ENCODE results near the gene PTPRN2.
"Not testable (repeated sequence)": the region's sequence is repeated elsewhere in the genome, so short reads cannot be mapped to it uniquely, and the experiment has no call there.

Gene PTPRN2

GRCh38 chr7:157594306-157594705 lies 993.3 kb downstream of the PTPRN2 start:
- no peak overlapping the region for H3K4ac ChIP-seq (ENCODE audit: low read depth, low read length)
- H2AK5ac ChIP-seq (ENCODE audit: low read length) = no peak overlapping the region
- H3K79me1 ChIP-seq (ENCODE audit: low read length) = no peaks in the 10 kb centered on the region
- H4K8ac ChIP-seq (ENCODE audit: low read depth, low read length) = no peak overlapping the region
- no peak overlapping the region for H3K23ac ChIP-seq (ENCODE audit: low read length)
- no peak overlapping the region for H4K5ac ChIP-seq (ENCODE audit: low read length)
- no peak overlapping the region for H3K56ac ChIP-seq (ENCODE audit: low read length)
- no peak overlapping the region for H3K27ac ChIP-seq (ENCODE audit: low read depth, low read length)
- no peak overlapping the region for H3K9ac ChIP-seq (ENCODE audit: low read length)
- no peaks in the 10 kb centered on the region for H3K79me2 ChIP-seq (ENCODE audit: control insufficient read depth, insufficient read depth, low read length)
- H2BK120ac ChIP-seq (ENCODE audit: low read depth, low read length) = no peak overlapping the region
- H3K27me3 ChIP-seq (ENCODE audit: insufficient read depth, low read length, poor library complexity) = peaks cover 2% of the 10 kb centered on the region
- H2BK5ac ChIP-seq (ENCODE audit: low read length) = no peak overlapping the region
- no peak overlapping the region for H3K18ac ChIP-seq (ENCODE audit: low read length)
- no peak overlapping the region for H2BK15ac ChIP-seq (replicated peaks; ENCODE audit: low read depth)
- H3K36me3 ChIP-seq (ENCODE audit: control insufficient read depth, insufficient read depth, low read length) = no peaks in the 10 kb centered on the region
- H3K4me1 ChIP-seq (ENCODE audit: control insufficient read depth, low read depth, low read length) = no peaks in the 10 kb centered on the region
- DNase-seq = no peak
- no CpG with 5 or more reads among the region's 26 CpGs for WGBS (ENCODE audit: extremely low coverage, insufficient coverage, low lambda C conversion rate)
- H3K4me3 ChIP-seq (ENCODE audit: low read length) = no peak overlapping the region
- no peak overlapping the region for H3K4me2 ChIP-seq (ENCODE audit: low read length)

- no peak for DNase-seq
- no peak overlapping the region for H4K5ac ChIP-seq (ENCODE audit: low read length)
- no peak overlapping the region for H3K23ac ChIP-seq (ENCODE audit: low read length)
- no peak overlapping the region for H3K18ac ChIP-seq (ENCODE audit: low read length)
- no peaks in the 10 kb centered on the region for H3K36me3 ChIP-seq (ENCODE audit: control insufficient read depth, insufficient read depth, low read length)
- H3K9ac ChIP-seq (ENCODE audit: low read length) = no peak overlapping the region
- H2BK5ac ChIP-seq (ENCODE audit: low read length) = no peak overlapping the region
- H3K56ac ChIP-seq (ENCODE audit: low read length) = no peak overlapping the region
- H3K27me3 ChIP-seq (ENCODE audit: insufficient read depth, low read length, poor library complexity) = peaks cover 2% of the 10 kb centered on the region
- no CpG with 5 or more reads among the region's 14 CpGs for WGBS (ENCODE audit: extremely low coverage, insufficient coverage, low lambda C conversion rate)
- H3K4ac ChIP-seq (ENCODE audit: low read depth, low read length) = no peak overlapping the region
- H3K4me3 ChIP-seq (ENCODE audit: low read length) = no peak overlapping the region
- no peak overlapping the region for H3K27ac ChIP-seq (ENCODE audit: low read depth, low read length)
- H3K79me1 ChIP-seq (ENCODE audit: low read length) = no peaks in the 10 kb centered on the region
- no peak overlapping the region for H4K8ac ChIP-seq (ENCODE audit: low read depth, low read length)
- H2AK5ac ChIP-seq (ENCODE audit: low read length) = no peak overlapping the region
- H3K79me2 ChIP-seq (ENCODE audit: control insufficient read depth, insufficient read depth, low read length) = no peaks in the 10 kb centered on the region
- no peak overlapping the region for H3K4me2 ChIP-seq (ENCODE audit: low read length)
- H2BK15ac ChIP-seq (replicated peaks; ENCODE audit: low read depth) = no peak overlapping the region
- no peak overlapping the region for H2BK120ac ChIP-seq (ENCODE audit: low read depth, low read length)
- H3K4me1 ChIP-seq (ENCODE audit: control insufficient read depth, low read depth, low read length) = no peaks in the 10 kb centered on the region
Observed at GRCh38 chr7:157593541-157593940, 994.1 kb downstream of the PTPRN2 start.

GRCh38 chr7:157592636-157593320 lies 994.8 kb downstream of the PTPRN2 start:
- H3K9ac ChIP-seq (ENCODE audit: low read length); H3K4me2 ChIP-seq (ENCODE audit: low read length); H3K79me1 ChIP-seq (ENCODE audit: low read length); H3K56ac ChIP-seq (ENCODE audit: low read length); H3K27me3 ChIP-seq (ENCODE audit: insufficient read depth, low read length, poor library complexity); H2BK15ac ChIP-seq (replicated peaks; ENCODE audit: low read depth); H4K8ac ChIP-seq (ENCODE audit: low read depth, low read length); H3K36me3 ChIP-seq (ENCODE audit: control insufficient read depth, insufficient read depth, low read length); H2BK120ac ChIP-seq (ENCODE audit: low read depth, low read length); H3K79me2 ChIP-seq (ENCODE audit: control insufficient read depth, insufficient read depth, low read length); H3K27ac ChIP-seq (ENCODE audit: low read depth, low read length); H3K4ac ChIP-seq (ENCODE audit: low read depth, low read length); H3K4me3 ChIP-seq (ENCODE audit: low read length); H3K4me1 ChIP-seq (ENCODE audit: control insufficient read depth, low read depth, low read length); DNase-seq; H2AK5ac ChIP-seq (ENCODE audit: low read length); H2BK5ac ChIP-seq (ENCODE audit: low read length); H3K23ac ChIP-seq (ENCODE audit: low read length); H4K5ac ChIP-seq (ENCODE audit: low read length); H3K18ac ChIP-seq (ENCODE audit: low read length): not testable (repeated sequence)
- no CpG with 5 or more reads among the region's 31 CpGs for WGBS (ENCODE audit: extremely low coverage, insufficient coverage, low lambda C conversion rate)

- Histone ChIP-seq H2BK5ac (ENCODE audit: low read length) (no peak overlapping the region), H3K27ac (ENCODE audit: low read depth, low read length) (no peak overlapping the region), H4K5ac (ENCODE audit: low read length) (no peak overlapping the region), H3K4ac (ENCODE audit: low read depth, low read length) (no peak overlapping the region), H3K4me1 (ENCODE audit: control insufficient read depth, low read depth, low read length) (no peaks in the 10 kb centered on the region), H3K18ac (ENCODE audit: low read length) (no peak overlapping the region), H3K79me1 (ENCODE audit: low read length) (no peaks in the 10 kb centered on the region), H3K79me2 (ENCODE audit: control insufficient read depth, insufficient read depth, low read length) (no peaks in the 10 kb centered on the region), H3K56ac (ENCODE audit: low read length) (no peak overlapping the region), H3K4me3 (ENCODE audit: low read length) (no peak overlapping the region), H3K4me2 (ENCODE audit: low read length) (no peak overlapping the region), H2BK120ac (ENCODE audit: low read depth, low read length) (no peak overlapping the region), H3K23ac (ENCODE audit: low read length) (no peak overlapping the region), H3K36me3 (ENCODE audit: control insufficient read depth, insufficient read depth, low read length) (no peaks in the 10 kb centered on the region), H3K9ac (ENCODE audit: low read length) (no peak overlapping the region), H4K8ac (ENCODE audit: low read depth, low read length) (no peak overlapping the region), H3K27me3 (ENCODE audit: insufficient read depth, low read length, poor library complexity) (peaks cover under 1% of the 10 kb centered on the region), H2BK15ac (replicated peaks; ENCODE audit: low read depth) (no peak overlapping the region), H2AK5ac (ENCODE audit: low read length) (no peak overlapping the region)
- no peak for DNase-seq
- WGBS (ENCODE audit: extremely low coverage, insufficient coverage, low lambda C conversion rate) = no CpG with 5 or more reads among the region's 13 CpGs
Observed at GRCh38 chr7:157590526-157590925, 997.1 kb downstream of the PTPRN2 start.

- Histone ChIP-seq H4K8ac (ENCODE audit: low read depth, low read length) (no peak overlapping the region), H3K4me3 (ENCODE audit: low read length) (no peak overlapping the region), H3K36me3 (ENCODE audit: control insufficient read depth, insufficient read depth, low read length) (no peaks in the 10 kb centered on the region), H3K79me1 (ENCODE audit: low read length) (no peaks in the 10 kb centered on the region), H2AK5ac (ENCODE audit: low read length) (no peak overlapping the region), H2BK120ac (ENCODE audit: low read depth, low read length) (no peak overlapping the region), H3K4ac (ENCODE audit: low read depth, low read length) (no peak overlapping the region), H3K27me3 (ENCODE audit: insufficient read depth, low read length, poor library complexity) (no peaks in the 10 kb centered on the region), H3K79me2 (ENCODE audit: control insufficient read depth, insufficient read depth, low read length) (no peaks in the 10 kb centered on the region), H3K4me2 (ENCODE audit: low read length) (no peak overlapping the region), H3K56ac (ENCODE audit: low read length) (no peak overlapping the region), H3K4me1 (ENCODE audit: control insufficient read depth, low read depth, low read length) (no peaks in the 10 kb centered on the region), H3K27ac (ENCODE audit: low read depth, low read length) (no peak overlapping the region), H2BK5ac (ENCODE audit: low read length) (no peak overlapping the region), H2BK15ac (replicated peaks; ENCODE audit: low read depth) (no peak overlapping the region), H4K5ac (ENCODE audit: low read length) (no peak overlapping the region), H3K9ac (ENCODE audit: low read length) (no peak overlapping the region), H3K18ac (ENCODE audit: low read length) (no peak overlapping the region), H3K23ac (ENCODE audit: low read length) (no peak overlapping the region)
- no peak for DNase-seq
- 100% methylated on average over 1 of the region's 11 CpGs for WGBS (ENCODE audit: extremely low coverage, insufficient coverage, low lambda C conversion rate)
Observed at GRCh38 chr7:157589680-157590079, 997.9 kb downstream of the PTPRN2 start.
